Tibial nerve (tissue), 4 donors: ENCODE data around the gene EPHX1. TPM values are rescaled to one million over a fixed set of nuclear protein-coding genes. Genes with fewer than 3 reads are reported as not detected.
"Not testable (repeated sequence)": the region's sequence is repeated elsewhere in the genome, so short reads cannot be mapped to it uniquely, and the experiment has no call there.

Experiments
- DNase-seq, 2 donors: peaks; one replicate each; pipeline ENCODE4 v3.0.0-alpha.2; 2019; ENCODE audit warnings: low spot score in 2 of 2
- H3K27ac ChIP-seq, 4 donors: fragments of 200-600 bp; sonication (generic) in 3 of 4; one replicate each; pipeline ENCODE4 v1.5.1; 2017 to 2019; ENCODE audit warnings: mild to moderate bottlenecking in 1 of 4
- H3K27me3 ChIP-seq, 2 donors: fragments of 200-600 bp; sonication (generic) in 1 of 2; one replicate each; pipeline versions ENCODE4 v1.5.1 to v1.6.0; 2017 to 2019
- H3K36me3 ChIP-seq, 3 donors: fragments of 200-600 bp; sonication (generic); one replicate each; pipeline ENCODE4 v1.5.1; 2018 to 2019
- H3K4me1 ChIP-seq, 4 donors: fragments of 200-600 bp; sonication (generic) in 3 of 4; one replicate each; pipeline ENCODE4 v1.5.1; 2017 to 2019
- H3K4me3 ChIP-seq, 4 donors: fragments of 200-600 bp; sonication (generic) in 3 of 4; one replicate each; pipeline ENCODE4 v1.5.1; 2017 to 2019; ENCODE audit warnings: mild to moderate bottlenecking in 1 of 4, moderate library complexity in 1 of 4
- H3K9me3 ChIP-seq, 4 donors: fragments of 200-600 bp; sonication (generic) in 3 of 4; one replicate each; pipeline ENCODE4 v1.5.1; 2017 to 2019
- EP300 ChIP-seq, 2 donors: sonication (generic); formaldehyde crosslinking; IDR thresholded peaks; one replicate each; pipeline ENCODE4 v1.6.1; 2017; ENCODE audit warnings: antibody characterized with exemption in 2 of 2, mild to moderate bottlenecking in 1 of 2
- POLR2A ChIP-seq, 2 donors: fragments of 450-650 bp; IDR thresholded peaks; one replicate each; pipeline ENCODE4 v1.6.1; 2017; ENCODE audit warnings: antibody characterized with exemption in 2 of 2, mild to moderate bottlenecking in 2 of 2, moderate library complexity in 2 of 2
- WGBS, 2 donors: methylation state at CpG; one replicate each; pipeline ENCODE4 v1.1.5; 2018; 5-methylcytosine and 5-hydroxymethylcytosine counted together
- total RNA-seq, 4 donors: library from RNA; depleted of rRNA; stranded (reverse); fragments of >200 nt; gene quantifications; one replicate each; pipeline ENCODE4 v1.1.0, GENCODE V29; 2016
- TF ChIP-seq, protein P1 (sequence below), 5 experiments: fragments of 200-600 bp in 3 of 5; fragments of 450-650 bp in 2 of 5; sonication (generic) in 3 of 5; IDR thresholded peaks; one replicate each; pipeline ENCODE4 v1.5.1; 2016 to 2019; ENCODE audit warnings: antibody characterized with exemption in 5 of 5, mild to moderate bottlenecking in 3 of 5, moderate library complexity in 2 of 5

EPHX1 gene
- total RNA-seq, 4 donors from 2014 or later, result 80.1 to 203 (median 133) TPM

DNA sequence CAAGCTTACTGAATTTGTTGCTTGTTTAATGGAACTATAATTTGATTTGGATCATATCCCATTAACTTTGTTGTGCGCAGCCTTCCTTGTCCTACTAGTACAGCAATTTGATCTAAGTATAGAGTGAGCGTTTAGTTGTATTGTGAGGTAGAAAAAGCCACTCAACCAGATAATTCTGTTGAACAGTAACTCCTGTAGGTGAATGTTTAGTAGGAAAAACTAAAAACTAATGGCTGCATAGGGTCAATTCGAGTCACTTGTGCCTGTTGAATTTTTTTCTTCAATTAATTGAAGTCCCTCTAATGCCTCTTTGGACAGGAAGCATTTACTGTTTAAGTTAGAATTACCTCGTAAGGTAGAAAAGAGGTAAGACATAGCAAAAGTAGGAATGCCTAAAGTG is 15.0 kb upstream of the EPHX1 start:
- H3K36me3 ChIP-seq, result peaks cover 0 to 36% (median 4%) of the 10 kb centered on the region in 3 donors
- no peaks in the 10 kb centered on the region for H3K4me1 ChIP-seq
- no peak for TF ChIP-seq POLR2A (IDR thresholded peaks at IDR 0.05)
- TF ChIP-seq, protein P1, sequence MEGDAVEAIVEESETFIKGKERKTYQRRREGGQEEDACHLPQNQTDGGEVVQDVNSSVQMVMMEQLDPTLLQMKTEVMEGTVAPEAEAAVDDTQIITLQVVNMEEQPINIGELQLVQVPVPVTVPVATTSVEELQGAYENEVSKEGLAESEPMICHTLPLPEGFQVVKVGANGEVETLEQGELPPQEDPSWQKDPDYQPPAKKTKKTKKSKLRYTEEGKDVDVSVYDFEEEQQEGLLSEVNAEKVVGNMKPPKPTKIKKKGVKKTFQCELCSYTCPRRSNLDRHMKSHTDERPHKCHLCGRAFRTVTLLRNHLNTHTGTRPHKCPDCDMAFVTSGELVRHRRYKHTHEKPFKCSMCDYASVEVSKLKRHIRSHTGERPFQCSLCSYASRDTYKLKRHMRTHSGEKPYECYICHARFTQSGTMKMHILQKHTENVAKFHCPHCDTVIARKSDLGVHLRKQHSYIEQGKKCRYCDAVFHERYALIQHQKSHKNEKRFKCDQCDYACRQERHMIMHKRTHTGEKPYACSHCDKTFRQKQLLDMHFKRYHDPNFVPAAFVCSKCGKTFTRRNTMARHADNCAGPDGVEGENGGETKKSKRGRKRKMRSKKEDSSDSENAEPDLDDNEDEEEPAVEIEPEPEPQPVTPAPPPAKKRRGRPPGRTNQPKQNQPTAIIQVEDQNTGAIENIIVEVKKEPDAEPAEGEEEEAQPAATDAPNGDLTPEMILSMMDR (IDR thresholded peaks at IDR 0.05), result no peak
- TF ChIP-seq EP300 (IDR thresholded peaks at IDR 0.05), result no peak
- WGBS, 2 donors, result 96 to 98% methylated on average over 4 of the region's 4 CpGs
- H3K9me3 ChIP-seq, result no peaks in the 10 kb centered on the region
- H3K27me3 ChIP-seq, result no peaks in the 10 kb centered on the region
- no peak for DNase-seq
- H3K4me3 ChIP-seq, result no peak overlapping the region
- H3K27ac ChIP-seq, result no peak overlapping the region

DNA sequence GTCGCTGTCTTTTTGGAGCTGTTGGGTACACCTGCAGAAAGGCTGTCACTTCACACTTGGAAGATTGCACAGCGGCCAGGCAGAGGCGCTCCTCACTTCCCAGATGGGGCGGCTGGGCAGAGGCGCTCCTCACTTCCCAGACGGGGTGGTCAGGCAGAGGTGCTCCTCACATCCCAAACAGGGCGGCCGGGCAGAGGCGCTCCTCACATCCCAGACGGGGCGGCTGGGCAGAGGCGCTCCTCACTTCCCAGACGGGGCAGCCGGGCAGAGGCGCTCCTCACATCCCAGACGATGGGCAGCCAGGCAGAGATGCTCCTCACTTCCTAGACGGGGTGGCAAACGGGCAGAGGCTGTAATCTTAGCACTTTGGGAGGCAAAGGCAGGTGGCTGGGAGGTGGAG is 13.8 kb upstream of the EPHX1 start:
- H3K27ac ChIP-seq, DNase-seq, H3K4me3 ChIP-seq, H3K9me3 ChIP-seq, H3K4me1 ChIP-seq, H3K27me3 ChIP-seq: not testable (repeated sequence)
- H3K36me3 ChIP-seq, result peaks cover 0 to 27% (median 0%) of the 10 kb centered on the region in 3 donors
- WGBS, 2 donors, result 90 to 97% methylated on average over 10 to 15 of the region's 18 CpGs

DNA sequence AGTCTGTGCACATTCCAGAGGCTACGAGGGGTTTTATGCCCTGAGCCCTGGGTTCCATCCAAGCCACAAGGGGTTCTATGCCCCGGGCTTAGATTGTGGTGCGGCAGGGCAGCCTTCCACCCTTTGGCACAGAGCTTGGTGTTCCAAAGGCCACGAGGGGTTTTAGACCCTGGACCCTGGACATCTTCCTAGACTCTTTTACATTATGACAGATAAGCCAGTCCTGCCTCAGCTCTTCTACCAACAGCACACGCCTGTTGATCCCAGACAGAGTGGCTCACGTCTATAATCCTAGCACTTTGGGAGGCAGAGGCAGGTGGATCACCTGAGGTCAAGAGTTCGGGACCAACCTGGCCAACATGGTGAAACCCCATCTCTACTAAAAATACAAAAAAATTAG is 8.8 kb upstream of the EPHX1 start:
- H3K4me3 ChIP-seq, H3K9me3 ChIP-seq, H3K4me1 ChIP-seq, DNase-seq, H3K27ac ChIP-seq, H3K36me3 ChIP-seq, H3K27me3 ChIP-seq: not testable (repeated sequence)
- WGBS, 2 donors, result 97% methylated on average over 7 of the region's 7 CpGs

DNA sequence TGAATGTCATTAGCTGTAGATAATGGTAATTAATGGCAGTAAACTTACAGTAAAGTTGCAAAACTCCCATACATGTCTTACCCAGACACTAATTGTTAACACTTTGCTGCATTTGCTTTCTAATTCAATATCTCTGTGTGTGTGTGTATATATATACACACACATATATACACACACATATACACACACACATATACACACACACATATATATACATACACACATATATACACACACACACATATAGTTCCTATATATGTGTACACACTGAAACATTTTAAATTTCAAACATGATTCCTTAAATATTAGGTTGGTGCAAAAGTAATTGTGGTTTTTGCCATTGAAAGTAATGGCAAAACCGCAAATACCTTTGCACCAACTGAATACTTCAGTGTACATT is 3.7 kb upstream of the EPHX1 start:
- Histone ChIP-seq H3K27ac (no peak overlapping the region), H3K4me1 (peaks cover 0 to 14% (median 4%) of the 10 kb centered on the region in 4 donors), H3K27me3 (no peaks in the 10 kb centered on the region), H3K36me3 (peaks cover 0 to 3% (median 0%) of the 10 kb centered on the region in 3 donors), H3K4me3 (no peak overlapping the region), H3K9me3 (no peaks in the 10 kb centered on the region)
- 94 to 100% methylated on average over 1 of the region's 1 CpG for WGBS, 2 donors
- no peak for TF ChIP-seq POLR2A (IDR thresholded peaks at IDR 0.05)
- TF ChIP-seq EP300 (IDR thresholded peaks at IDR 0.05), result no peak
- TF ChIP-seq, protein P1 (IDR thresholded peaks at IDR 0.05), result no peak
- no peak for DNase-seq

DNA sequence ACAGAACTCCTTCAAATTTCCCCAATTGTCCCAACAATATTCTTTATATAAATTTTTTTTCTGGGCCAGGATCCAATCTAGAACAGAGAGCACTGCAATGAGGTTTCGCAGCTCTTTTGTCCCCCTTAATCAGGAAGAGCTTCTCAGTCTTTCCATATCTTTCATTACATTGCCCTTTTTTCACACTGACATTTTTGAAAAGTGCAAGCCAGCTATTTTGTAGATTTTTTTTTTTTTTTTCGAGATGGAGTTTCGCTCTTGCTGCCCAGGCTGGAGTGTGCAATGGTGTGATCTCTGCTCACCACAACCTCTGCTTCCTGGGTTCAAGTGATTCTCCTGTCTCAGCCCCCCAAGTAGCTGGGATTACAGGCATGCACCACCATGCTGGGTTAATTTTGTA is 3.2 kb upstream of the EPHX1 start:
- WGBS, 2 donors, result 84 to 86% methylated on average over 3 of the region's 3 CpGs
- not testable (repeated sequence) for DNase-seq, H3K27me3 ChIP-seq, H3K27ac ChIP-seq, H3K4me3 ChIP-seq, H3K36me3 ChIP-seq, H3K9me3 ChIP-seq
- H3K4me1 ChIP-seq, result peaks cover 0 to 19% (median 5%) of the 10 kb centered on the region in 4 donors

DNA sequence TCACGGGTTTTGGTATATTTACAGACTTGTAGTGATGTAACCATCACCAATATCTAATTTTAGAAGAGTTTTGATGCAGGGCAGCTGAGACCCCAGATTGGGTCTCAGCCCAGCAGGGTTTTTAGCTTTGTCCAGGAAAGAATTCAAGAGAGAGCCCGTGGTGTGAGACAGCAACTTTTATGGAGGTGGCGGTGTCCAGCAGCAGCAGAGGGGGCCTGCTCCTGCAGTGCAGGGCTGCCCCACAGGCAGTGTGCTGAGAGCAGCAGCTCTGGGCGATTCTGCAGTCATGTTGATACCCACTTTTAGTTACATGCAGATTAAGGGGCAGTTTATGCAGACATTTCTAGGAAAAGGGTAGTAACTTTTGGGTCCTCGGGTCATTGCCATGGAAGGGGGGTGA is 1.8 kb upstream of the EPHX1 start:
- Histone ChIP-seq H3K36me3 (peaks cover 0 to 2% (median 0%) of the 10 kb centered on the region in 3 donors), H3K27ac (no peak overlapping the region), H3K27me3 (no peaks in the 10 kb centered on the region), H3K4me1 (peaks cover 0 to 33% (median 12%) of the 10 kb centered on the region in 4 donors), H3K9me3 (no peaks in the 10 kb centered on the region), H3K4me3 (no peak overlapping the region)
- WGBS, 2 donors, result 74 to 87% methylated on average over 5 of the region's 5 CpGs
- DNase-seq, result no peak
- TF ChIP-seq, protein P1 (IDR thresholded peaks at IDR 0.05), result no peak
